GM21360 (cell line): ENCODE results near the gene PCNX1.
"Not testable (repeated sequence)": the region's sequence is repeated elsewhere in the genome, so short reads cannot be mapped to it uniquely, and the experiment has no call there.

Source experiments
- ATAC-seq: cut with Tn5 transposase; IDR thresholded peaks from one replicate; pipeline ENCODE4 v1.9.1; 2021; ENCODE audit warnings: mild to moderate bottlenecking, moderate library complexity; ENCODE audit not compliant: unreplicated experiment

The PCNX1 gene

DNA sequence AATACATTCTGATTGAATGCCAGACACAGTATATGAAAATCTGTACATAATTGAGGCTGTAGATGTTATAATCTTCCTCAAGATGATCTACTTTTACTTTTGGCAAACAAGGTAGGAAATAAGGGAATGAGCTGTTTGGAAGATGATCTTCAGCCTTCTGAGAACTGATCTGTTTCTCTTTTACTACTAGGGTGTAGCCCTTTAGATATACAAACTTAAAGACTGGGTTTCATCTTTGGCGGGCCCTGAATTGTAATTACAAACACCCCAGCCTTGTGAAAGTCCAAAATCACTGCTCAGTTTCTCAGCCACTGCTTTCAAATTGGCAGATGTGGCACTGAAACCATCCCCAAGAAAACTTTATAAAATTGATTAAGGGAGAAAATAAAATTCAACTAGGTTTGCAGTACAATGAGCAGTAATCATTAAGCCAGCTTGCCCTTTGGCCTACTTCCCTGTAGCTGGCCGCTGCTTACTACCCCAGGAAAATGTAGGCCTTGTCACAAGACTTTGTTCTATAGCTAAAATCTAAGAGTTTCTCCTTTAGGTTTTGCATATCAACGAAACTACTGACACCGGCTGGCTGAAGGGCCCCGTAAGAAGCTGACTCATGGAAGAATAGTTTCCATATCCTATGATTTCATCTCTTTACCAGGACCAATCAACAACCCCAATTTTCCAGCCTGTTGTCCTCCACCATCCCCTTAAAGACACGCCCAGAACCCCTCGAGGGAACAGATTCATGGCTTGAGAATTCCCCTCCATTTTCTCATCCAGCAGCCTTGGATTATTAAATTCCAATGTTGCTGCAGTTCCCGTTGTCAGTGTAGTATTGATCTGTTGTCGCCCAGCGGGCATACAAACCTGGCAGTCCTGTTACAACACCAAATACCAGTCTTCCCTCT, 210.8 kb downstream of the PCNX1 start:
- no peak for ATAC-seq

DNA sequence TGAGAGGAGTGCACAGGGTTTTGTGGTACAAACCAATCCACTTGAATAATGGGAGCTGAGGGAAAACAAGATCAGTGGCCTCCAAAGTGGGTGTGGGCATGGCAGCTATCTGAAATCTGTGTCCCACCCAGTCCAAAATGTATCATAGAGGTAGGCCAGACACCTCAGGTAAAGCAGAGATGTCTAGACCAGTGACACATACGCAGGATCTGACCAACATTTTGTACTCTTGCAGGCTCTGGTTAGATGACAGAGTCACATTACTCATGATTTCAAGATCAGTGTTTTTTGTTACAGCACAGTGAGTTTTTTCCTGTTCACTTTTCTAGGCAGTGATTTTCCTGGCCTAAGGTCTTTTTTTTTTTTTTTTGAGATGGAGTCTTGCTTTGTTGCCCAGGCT, 211.8 kb downstream of the PCNX1 start:
- no peak for ATAC-seq

DNA sequence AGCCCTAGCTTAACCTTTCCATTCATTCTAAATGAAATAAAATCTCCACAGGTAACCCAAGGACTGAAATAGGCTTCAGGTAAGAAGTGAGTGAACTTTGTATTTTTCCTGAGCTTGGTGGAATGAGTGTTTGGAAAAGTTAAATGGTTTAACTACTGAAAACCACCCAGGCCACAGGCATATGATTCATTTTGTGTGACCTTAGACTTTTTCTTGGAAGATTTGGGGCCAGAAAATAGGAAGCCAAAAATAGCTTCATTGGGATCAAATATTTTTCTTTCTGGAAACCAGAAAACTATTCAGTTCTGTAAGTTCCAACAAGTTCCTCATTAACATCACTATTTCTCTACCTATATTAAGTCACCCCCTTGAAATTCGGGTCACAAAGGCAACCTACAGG, 212.6 kb downstream of the PCNX1 start:
- no peak for ATAC-seq

DNA sequence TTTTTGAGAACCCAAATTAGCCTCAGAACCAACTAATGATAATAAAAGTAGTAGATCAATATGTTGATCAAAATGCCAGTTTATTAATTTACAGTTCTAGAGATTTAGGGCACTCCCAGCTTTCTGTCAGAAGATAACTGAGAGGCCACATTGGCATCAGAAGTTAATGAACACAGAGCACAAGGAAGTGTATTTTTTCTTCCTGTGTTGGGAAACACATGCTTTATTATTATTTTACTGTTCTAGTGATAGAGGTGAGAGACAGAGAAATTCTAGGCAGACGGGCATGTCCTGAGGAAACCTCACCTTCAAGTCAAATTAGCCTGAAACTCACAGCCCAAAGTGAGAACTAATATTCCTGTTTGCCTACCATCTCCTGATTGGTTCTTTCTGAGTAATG, 213.7 kb downstream of the PCNX1 start:
- ATAC-seq: no peak

DNA sequence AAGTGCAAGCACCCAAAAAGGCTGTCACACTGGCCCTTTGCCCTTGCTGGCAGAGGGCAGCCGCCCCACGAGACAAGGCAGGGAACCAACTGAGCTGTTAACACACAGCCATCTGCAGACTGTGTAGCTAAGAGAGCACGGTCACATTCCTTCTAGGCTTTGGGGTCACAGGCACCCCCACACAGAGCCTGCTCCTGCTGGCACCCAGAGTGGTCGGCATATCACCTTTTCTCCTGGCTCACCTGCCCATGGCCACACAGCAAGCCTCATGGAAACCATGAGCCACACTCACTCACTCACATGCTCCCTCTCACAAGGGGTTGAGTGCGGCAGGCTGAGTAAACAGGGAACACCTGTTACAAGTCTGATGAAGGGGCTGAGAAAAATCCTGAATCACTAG, 214.5 kb downstream of the PCNX1 start:
- no peak for ATAC-seq

DNA sequence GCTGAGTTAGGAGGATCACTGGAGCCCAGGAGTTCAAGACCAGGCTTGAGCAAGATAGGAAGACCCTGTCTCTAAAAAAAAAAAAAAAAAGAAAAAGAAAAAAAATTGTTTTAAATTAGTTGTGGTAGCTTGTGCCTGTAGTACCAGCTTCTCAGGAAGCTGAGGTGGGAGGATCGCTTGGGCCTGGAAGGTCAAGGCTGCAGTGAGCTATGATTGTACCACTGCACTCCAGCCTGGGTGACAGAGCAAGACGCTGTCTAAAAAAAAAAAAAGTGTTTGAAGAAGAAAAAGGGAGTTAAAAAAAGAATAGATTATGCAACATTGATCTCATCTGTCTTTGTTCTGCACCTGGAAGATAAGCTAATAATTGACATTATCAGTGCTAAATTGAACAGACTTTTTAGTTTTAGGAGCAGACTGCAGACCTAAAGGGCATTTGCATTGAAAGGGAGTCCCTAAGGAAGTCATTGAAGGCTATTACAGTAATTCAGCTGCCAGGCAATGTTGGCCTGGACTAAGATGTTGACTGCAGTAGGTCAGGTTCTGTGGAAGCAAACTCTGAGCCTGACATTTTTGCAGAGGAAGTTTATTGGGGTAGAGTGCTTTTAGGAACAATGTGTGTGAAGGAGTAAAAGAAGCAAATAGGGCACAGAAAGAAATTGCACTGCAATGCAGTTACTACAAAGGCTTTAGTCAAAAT, 215.8 kb downstream of the PCNX1 start:
- no peak for ATAC-seq

DNA sequence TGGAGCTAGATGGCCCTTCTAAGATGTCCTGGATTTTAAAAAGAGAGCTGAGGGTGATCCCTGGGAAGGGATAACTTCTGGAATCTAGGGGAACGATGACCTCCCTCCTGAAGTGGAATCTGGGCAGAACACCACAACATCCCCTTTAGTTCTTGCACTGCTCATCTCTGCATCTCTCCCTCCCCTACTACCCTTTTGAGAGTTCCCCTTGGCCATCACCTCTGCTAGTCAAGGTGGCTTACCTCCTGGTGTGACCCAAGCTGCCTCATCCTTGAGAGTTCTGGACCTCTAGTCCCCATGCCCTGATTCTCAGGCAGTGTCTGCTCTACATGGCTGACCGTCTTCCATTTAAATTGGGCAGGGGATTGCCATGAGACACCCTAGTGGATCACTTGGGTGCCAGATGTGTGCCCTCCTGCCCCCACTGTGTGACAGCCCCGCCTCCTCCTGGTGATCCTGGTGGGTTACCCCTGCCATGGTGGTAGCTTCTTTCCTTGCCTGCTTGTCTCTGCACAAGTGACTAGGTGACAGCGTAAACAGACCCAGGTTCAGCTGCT, 216.4 kb downstream of the PCNX1 start:
- no peak for ATAC-seq

DNA sequence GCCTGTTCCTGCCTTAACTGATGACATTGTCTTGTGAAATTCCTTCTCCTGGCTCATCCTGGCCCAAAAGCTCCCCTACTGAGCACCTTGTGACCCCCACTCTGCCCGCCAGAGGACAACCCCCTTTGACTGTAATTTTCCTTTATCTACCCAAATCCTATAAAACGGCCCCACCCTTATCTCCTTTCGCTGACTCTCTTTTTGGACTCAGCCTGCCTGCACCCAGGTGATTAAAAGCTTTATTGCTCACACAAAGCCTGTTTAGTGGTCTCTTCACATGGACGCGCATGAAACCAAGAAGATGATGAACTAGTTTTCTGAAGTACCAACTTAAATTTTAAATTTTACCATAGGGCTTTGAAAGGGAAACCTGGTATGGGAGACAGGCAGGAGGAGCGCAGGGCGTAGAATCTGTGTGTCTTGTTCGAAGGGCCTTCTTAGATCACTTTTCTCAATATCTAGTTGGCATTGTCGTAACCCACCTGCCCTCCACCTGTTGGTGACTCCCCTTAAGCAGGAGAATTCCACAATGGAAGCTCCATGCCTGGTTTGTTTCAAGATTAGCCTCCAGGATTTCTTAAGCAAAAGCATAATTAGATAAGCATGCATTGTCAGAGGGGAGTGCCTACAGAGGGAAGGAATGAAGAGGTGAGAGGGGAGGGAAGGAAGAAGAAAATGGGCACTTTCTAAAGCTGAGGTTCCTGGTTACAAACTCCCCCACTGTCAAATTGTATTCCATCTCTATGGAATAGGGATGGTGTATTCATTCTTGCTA, 222.6 kb downstream of the PCNX1 start:
- ATAC-seq: not testable (repeated sequence)

DNA sequence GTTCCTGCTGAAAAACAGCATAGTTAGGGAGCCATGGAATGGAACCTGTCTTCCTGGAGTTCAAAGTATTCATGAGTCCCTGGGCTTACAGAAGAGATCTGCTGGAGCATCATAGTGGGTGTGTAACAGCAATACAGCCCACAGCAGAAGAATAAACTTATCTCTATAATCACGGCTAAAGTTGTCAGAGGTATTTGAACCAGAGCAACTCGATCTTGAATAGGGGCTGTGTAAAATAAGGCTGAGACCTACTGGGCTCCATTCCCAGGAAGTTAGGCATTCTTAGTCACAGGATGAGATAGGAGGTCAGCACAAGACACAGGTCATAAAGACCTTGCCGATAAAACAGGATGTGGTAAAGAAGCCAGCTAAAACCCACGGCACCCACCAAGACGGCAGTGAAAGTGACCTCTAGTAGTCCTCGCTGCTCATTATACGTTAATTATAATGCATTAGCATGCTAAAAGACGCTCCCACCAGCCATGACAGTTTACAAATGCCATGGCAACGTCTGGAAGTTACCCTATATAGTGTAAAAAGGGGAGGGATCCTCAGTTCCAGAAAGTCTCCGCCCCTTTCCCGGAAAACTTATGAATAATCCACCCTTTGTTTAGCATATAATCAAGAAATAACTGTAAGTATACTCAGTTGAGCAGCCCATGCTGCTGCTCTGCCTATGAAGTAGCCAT, 223.4 kb downstream of the PCNX1 start:
- no peak for ATAC-seq

DNA sequence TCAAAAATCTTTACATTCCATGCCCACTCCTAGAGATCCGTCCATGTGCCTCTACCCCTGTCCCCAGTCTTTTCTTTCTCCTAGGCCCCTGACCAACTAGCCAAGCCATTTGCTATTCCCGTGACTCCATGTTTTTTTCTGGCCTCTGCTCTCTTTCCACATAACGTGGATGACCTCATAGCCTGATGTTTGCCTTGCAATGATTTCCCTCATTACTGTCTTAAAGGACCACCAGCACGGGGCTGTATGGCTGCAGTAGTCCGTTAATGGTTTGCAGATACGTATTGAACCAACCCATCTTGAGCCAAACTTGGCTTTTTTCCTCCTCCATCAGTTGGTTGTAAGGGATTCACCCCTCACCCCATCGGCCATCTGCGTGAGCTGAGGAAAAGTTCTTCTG, 226.0 kb downstream of the PCNX1 start:
- ATAC-seq: no peak

DNA sequence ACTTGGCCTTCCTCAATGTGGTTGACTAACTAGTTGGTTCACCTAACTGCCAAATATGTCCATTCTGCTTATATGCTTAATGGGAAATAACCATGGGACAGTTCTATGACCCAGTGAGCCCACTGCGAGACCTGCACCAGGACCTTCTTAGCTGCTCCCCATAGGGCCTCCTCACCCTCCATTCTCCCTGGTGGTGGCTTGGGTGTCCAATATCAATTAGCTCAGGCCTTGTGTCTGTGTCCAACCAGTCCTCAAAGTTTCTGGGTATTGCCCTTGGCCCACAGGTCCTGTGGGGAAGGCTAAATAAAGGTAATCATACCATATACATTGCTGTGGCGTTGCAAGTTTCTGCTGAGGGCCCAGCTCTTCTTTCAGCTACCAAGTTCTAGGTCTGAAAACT, 228.2 kb downstream of the PCNX1 start:
- no peak for ATAC-seq

DNA sequence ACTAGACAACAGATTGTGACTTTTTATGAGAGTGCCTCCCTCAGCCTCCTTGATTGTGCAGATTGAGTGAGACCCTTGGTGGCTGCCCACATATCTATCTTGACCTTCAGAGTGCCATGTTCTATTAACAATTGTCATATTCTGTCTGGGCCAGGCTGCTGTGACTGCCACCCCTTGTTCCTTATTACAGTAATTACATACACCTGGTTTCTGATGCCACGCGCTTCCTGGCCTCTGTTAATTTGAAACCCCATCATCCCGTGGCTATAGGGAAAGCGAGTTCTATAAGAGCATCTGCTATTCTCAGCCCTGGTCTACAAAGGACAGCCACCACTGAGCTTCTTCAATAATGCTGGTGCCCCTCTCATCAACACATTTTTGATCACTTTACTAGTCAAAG, 228.7 kb downstream of the PCNX1 start:
- ATAC-seq: no peak

DNA sequence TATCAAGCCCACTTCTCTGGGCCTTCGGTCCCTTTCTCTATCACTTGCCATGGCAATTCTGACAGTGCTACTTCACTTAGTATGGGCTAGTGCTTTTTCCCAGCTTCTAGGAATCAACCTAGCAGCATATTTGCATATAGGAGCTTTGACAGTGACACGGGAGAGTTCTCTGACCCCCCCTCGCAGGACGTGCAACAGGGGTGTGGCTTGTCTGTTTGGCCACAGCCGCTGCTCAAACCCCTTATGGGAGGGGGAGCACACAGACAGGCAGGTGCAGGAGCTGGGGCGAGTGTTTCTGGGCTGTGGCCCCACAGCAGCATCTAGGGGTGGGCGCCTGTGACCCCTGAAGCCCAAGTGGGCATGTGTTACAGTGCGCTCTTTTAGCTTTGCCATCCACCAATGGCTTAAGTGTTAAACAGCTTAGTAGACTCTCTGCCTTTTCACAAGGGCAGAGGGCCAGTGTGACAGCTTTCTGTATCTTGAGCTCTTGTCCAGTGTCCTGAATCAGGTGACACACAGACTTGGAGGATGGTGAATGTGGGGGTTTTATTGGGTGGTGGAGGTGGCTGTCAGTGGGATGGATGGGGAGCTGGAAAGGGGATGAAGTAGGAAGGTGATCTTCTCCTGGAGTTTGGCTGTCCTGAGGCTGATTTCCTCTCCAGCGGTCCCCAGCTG, 229.3 kb downstream of the PCNX1 start:
- ATAC-seq: no peak

DNA sequence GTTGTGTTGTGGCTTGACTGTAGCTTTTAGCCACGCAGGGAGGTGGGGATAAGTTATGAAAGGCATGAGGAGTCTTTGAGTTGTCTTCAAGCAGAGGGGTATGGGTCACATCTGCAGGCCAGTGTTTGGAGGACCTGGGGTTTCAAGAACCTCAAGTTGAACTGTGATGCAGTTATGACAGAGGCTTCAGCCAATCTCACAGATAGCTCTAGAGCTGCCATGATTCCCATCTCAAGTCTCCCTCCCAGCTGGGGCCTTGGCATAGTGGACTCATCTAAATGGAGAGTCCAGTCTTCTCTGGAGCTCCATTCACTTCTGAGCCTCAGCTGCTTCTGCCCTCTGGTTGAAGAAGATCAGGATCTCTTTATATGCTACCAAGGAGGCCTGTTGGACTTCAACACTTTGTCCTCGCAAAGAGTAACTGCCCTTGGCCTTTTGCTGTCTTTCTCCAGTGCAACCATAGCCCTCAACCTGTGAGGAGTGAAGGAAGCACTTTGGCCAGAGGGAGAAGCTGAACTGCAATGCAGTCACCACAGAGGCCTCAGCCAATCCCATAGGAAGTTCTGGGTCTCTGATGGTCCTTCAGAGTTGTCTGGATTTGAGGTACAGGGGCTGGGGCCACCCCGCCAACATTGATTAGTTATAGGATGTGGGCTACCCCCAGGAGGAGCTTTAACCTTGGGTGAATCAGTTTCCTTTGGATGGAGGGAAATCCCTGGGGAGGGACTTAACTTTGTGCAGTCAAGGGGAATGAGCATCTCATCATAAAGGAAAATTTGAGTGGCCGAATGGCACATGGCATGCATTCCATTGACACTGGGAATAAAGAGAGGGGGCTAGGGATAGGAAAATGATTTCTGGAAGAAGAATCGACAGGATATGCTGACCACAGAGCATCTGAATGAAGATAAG, 230.5 kb downstream of the PCNX1 start:
- no peak for ATAC-seq

DNA sequence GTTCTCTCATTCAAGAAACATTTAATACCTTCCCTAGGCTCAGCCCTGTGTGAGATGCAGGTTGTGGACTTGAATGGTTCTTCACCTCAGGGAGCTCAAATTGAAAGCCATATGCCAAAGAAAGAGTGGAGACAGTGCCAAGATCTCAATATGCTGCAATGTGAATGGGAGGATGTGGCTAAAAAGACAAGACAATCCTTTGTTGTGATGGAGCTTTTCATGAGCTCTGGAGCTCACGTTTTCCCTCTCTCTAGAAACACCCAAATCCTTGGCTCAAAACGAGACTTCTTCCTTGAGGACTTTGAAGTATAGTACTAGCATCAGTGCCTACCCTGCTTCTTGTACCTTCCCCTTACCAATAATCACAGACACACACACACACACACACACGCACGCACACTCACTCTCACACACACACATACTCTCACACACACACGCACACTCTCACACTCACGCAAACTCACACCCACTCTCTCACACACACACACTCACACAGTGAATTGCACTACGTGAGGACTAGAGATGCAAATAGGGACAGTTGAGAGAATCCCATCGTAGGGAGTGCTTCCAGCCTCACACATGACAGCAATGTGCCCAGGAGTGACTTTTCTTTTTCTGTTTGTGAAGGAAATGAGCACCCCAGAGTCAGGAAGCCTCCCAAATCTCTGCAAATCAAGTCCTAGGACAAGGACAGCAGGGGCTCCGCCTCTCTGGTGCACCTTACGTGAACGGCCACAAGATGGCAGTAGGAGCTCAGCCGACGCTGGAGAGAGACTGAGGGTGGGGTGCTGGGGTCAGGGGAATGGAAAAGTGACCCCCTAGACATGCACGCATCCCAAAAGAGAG, 231.4 kb downstream of the PCNX1 start:
- ATAC-seq: no peak

DNA sequence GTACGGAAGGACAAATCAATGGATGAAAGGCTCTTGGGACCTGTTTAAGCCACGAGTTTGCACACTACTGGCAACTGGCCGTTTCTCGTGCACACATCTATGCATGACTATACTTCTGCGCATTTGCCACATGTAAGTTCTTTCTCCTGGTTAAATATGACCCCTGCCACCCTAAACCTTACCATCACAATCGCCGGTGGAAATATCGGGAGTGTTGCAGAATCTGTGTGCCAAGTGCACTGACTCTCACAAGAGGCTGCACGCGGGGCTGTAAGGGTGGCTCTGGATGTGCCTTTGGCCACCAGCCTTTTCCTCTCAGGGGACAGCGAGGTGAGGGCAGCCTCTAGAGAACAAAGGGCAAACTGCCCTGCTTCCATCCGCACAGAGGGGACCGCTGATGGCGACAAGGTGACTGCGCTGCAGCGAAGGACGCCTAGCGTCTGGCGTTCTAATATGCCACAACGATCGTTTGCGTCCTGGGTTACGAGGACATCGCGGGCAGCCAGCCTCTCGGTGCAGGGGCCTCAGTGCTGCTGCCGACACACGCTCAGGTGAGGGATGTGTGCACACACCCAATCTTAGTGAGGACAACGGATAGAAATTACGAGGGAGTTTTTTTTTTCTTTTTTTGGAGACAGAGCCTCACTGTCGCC, 232.2 kb downstream of the PCNX1 start:
- no peak for ATAC-seq

DNA sequence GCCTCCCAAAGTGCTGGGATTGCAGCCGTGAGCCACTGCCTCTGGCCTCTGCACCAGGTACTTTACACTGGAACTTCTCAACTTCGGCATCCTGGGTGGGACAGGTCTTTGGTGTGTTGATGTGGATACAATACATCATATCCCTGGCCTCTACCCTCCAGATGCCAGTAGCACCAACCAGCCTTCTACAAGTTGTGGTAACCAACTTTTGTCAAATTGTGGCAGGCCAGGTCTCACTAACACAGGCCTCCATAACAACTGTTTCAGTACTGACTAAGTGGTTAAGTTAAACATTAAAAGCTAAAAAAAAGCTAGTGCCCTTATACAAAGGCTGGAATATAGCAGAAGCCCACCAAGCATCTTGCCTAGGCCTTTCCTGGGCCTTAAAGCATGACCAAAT, 232.9 kb downstream of the PCNX1 start:
- ATAC-seq: no peak
